Measurements from ENCODE around the gene EPB41L5.

GRCh38 chr2:120020554-120020953, 7.7 kb downstream of the EPB41L5 start:
- no peak for TF ChIP-seq POLR2A (IDR thresholded peaks at IDR 0.05; ENCODE audit: low read depth, low read length)
- TF ChIP-seq POLR2AphosphoS5 (IDR thresholded peaks at IDR 0.05; ENCODE audit: low read depth, low read length), result no peak
- TF ChIP-seq TAF1 (IDR thresholded peaks at IDR 0.05; ENCODE audit: borderline replicate concordance, low read depth, low read length), result no peak
